ENCODE data around the gene OR9A2. TPM values are rescaled to one million over a fixed set of nuclear protein-coding genes. Genes with fewer than 3 reads are reported as not detected.

The OR9A2 gene
- 1 to 10 TPM in 1 of 4 donors, not detected in 3; 1.2 TPM for total RNA-seq

GRCh38 chr7:143027032-143027431, at the start of gene OR9A2:
TSS of gene OR9A2 (minus strand) at chr7:143027132. CDS start at chr7:143027132, 0 bp downstream.
- no peak within 1 kb of the TSS for H3K27ac ChIP-seq
- no peaks in the 10 kb centered on the region for H3K4me1 ChIP-seq
- H3K9me3 ChIP-seq: no peaks in the 10 kb centered on the region
- TF ChIP-seq POLR2A (IDR thresholded peaks at IDR 0.05) (no peak), CTCF (IDR thresholded peaks at IDR 0.05) (no peak)
- no peaks in the 10 kb centered on the region for H3K36me3 ChIP-seq
- no peaks in the 10 kb centered on the region for H3K27me3 ChIP-seq
- no peak within 1 kb of the TSS for H3K4me3 ChIP-seq (replicated peaks in 1 of 3)
- intact Hi-C loops (cut with DNase I): no loop called here
- 91 to 94% methylated on average over 1 of the region's 1 CpG for WGBS, 2 donors
- DNase-seq: no peak

- Histone ChIP-seq H3K27me3 (no peaks in the 10 kb centered on the region), H3K36me3 (no peaks in the 10 kb centered on the region), H3K4me3 (replicated peaks in 1 of 3) (no peak overlapping the region), H3K9me3 (no peaks in the 10 kb centered on the region), H3K4me1 (peaks cover 12 to 14% of the 10 kb centered on the region in 2 donors), H3K27ac (no peak overlapping the region)
- TF ChIP-seq POLR2A (IDR thresholded peaks at IDR 0.05): no peak
- TF ChIP-seq CTCF (IDR thresholded peaks at IDR 0.05): no peak
- intact Hi-C loops (cut with DNase I): no loop called here
- no peak for DNase-seq
These were observed 47.2 kb upstream of the OR9A2 start for GRCh38 chr7:143074141-143074540.

GRCh38 chr7:143073556-143073955, 46.6 kb upstream of the OR9A2 start:
- H3K36me3 ChIP-seq: no peaks in the 10 kb centered on the region
- H3K27me3 ChIP-seq: no peaks in the 10 kb centered on the region
- DNase-seq: no peak
- TF ChIP-seq CTCF (IDR thresholded peaks at IDR 0.05) (no peak), POLR2A (IDR thresholded peaks at IDR 0.05) (no peak)
- H3K4me1 ChIP-seq: peaks cover 16 to 19% of the 10 kb centered on the region in 2 donors
- intact Hi-C loops (cut with DNase I): no loop called here
- no peak overlapping the region for H3K27ac ChIP-seq
- WGBS, 2 donors: 86 to 90% methylated on average over 3 of the region's 3 CpGs
- H3K9me3 ChIP-seq: no peaks in the 10 kb centered on the region
- H3K4me3 ChIP-seq (replicated peaks in 1 of 3): no peak overlapping the region

- Histone ChIP-seq H3K27me3 (no peaks in the 10 kb centered on the region), H3K36me3 (no peaks in the 10 kb centered on the region), H3K27ac (peak overlapping the region in 2 of 3 donors; percentile 10 to 73), H3K4me1 (peaks cover 27 to 30% of the 10 kb centered on the region in 2 donors), H3K4me3 (replicated peaks in 1 of 3) (no peak overlapping the region), H3K9me3 (no peaks in the 10 kb centered on the region)
- WGBS, 2 donors: 43 to 57% methylated on average over 3 to 6 of the region's 6 CpGs
- intact Hi-C loops (cut with DNase I): no loop called here
- peak; percentile 26 to 57 for DNase-seq
- TF ChIP-seq CTCF (IDR thresholded peaks at IDR 0.05) (peak in 1 of 6 experiments; percentile 21), POLR2A (IDR thresholded peaks at IDR 0.05) (no peak)
These were observed 43.1 kb upstream of the OR9A2 start for GRCh38 chr7:143069912-143070500.

GRCh38 chr7:143068446-143068845, 41.5 kb upstream of the OR9A2 start:
- Histone ChIP-seq H3K27me3 (no peaks in the 10 kb centered on the region), H3K27ac (peak overlapping the region; percentile 61 to 73 (median 69)), H3K9me3 (no peaks in the 10 kb centered on the region), H3K36me3 (no peaks in the 10 kb centered on the region), H3K4me3 (replicated peaks in 1 of 3) (no peak overlapping the region), H3K4me1 (peaks cover 27 to 30% of the 10 kb centered on the region in 2 donors)
- DNase-seq: peak; percentile 80
- TF ChIP-seq POLR2A (IDR thresholded peaks at IDR 0.05) (no peak), CTCF (IDR thresholded peaks at IDR 0.05) (peak in 1 of 6 experiments; percentile 30)
- 20 to 22% methylated on average over 2 of the region's 2 CpGs for WGBS, 2 donors
- intact Hi-C loops (cut with DNase I): no loop called here
